ENCODE data around the gene NIPAL4. TPM values are rescaled to one million over a fixed set of nuclear protein-coding genes. Genes with fewer than 3 reads are reported as not detected.

Gene NIPAL4
- total RNA-seq, 2 experiments from 2014 or later = not detected

DNA sequence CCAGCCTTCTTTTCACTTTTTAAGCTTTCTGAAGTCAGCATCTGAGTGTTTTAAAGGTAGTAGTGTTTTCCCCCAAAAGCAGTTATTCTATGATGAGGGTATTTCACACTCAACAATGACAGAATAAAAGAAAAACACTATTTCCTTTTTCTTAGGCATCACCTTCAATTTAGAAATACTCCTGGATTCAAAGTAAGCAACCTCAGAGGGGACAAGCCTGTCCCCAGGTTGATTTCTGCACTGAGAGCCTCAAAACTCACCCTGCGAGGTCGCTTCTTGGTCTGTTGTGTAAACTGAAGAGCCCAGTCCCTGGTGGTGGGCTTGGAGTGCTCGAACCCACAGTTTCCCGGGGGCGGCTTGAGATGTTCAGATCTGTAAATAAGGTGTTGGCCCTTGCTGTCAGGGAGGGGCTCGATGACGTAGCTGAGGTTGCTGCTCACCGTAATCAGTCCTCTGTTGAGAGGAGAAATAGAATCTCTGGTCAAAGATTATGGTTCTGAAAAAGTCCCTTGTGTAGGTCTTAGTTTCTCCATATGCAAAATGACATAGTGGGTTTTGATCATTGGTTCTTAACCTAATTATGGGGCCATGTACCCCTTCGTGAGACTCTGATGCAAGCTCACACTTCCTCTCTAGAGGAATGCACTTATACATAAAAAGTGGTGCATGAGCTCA, 59.7 kb downstream of the NIPAL4 start:
- POLR2A ChIA-PET = interaction anchor here (1.1 to 1.2 kb wide), 2 partner anchors 10 to 15 kb away, joined by 3 to 4 read pairs; no protein-coding TSS in a partner anchor
- TF ChIP-seq EZH2phosphoT487 (IDR thresholded peaks at IDR 0.05; ENCODE audit: borderline replicate concordance, low read depth, low read length) = no peak
- TF ChIP-seq, protein P1, sequence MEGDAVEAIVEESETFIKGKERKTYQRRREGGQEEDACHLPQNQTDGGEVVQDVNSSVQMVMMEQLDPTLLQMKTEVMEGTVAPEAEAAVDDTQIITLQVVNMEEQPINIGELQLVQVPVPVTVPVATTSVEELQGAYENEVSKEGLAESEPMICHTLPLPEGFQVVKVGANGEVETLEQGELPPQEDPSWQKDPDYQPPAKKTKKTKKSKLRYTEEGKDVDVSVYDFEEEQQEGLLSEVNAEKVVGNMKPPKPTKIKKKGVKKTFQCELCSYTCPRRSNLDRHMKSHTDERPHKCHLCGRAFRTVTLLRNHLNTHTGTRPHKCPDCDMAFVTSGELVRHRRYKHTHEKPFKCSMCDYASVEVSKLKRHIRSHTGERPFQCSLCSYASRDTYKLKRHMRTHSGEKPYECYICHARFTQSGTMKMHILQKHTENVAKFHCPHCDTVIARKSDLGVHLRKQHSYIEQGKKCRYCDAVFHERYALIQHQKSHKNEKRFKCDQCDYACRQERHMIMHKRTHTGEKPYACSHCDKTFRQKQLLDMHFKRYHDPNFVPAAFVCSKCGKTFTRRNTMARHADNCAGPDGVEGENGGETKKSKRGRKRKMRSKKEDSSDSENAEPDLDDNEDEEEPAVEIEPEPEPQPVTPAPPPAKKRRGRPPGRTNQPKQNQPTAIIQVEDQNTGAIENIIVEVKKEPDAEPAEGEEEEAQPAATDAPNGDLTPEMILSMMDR (conservative IDR thresholded peaks at IDR 0.05; ENCODE audit: low read length) = no peak
- Histone ChIP-seq H3K4me1 (ENCODE audit: insufficient read depth, low read length, poor library complexity, severe bottlenecking) (no peaks in the 10 kb centered on the region), H3K9me2 (ENCODE audit: insufficient read depth, low read length) (no peaks in the 10 kb centered on the region), H3K9me3 (ENCODE audit: low read length) (no peaks in the 10 kb centered on the region), H3K79me2 (ENCODE audit: insufficient read depth, low read depth, low read length) (no peaks in the 10 kb centered on the region), H3K27ac (ENCODE audit: low read depth, low read length, poor library complexity, severe bottlenecking) (no peak overlapping the region), H3K4me3 (ENCODE audit: low read depth, low read length, poor library complexity, severe bottlenecking) (no peak overlapping the region), H2AFZ (ENCODE audit: low read length) (no peak overlapping the region), H3K36me3 (ENCODE audit: insufficient read depth, low read length) (peaks cover 35% of the 10 kb centered on the region), H4K20me1 (ENCODE audit: insufficient read depth, low read length) (no peaks in the 10 kb centered on the region), H3K4me2 (ENCODE audit: low read length) (no peak overlapping the region)
- no peak for DNase-seq (ENCODE audit: low spot score)
- intact Hi-C loops (cut with micrococcal nuclease; ENCODE audit: unreplicated experiment) = no loop called here
- no TSS peak for BruUV-seq (replicated peaks)
- CTCF ChIA-PET (ENCODE audit: unreplicated experiment) = no interaction called here

DNA sequence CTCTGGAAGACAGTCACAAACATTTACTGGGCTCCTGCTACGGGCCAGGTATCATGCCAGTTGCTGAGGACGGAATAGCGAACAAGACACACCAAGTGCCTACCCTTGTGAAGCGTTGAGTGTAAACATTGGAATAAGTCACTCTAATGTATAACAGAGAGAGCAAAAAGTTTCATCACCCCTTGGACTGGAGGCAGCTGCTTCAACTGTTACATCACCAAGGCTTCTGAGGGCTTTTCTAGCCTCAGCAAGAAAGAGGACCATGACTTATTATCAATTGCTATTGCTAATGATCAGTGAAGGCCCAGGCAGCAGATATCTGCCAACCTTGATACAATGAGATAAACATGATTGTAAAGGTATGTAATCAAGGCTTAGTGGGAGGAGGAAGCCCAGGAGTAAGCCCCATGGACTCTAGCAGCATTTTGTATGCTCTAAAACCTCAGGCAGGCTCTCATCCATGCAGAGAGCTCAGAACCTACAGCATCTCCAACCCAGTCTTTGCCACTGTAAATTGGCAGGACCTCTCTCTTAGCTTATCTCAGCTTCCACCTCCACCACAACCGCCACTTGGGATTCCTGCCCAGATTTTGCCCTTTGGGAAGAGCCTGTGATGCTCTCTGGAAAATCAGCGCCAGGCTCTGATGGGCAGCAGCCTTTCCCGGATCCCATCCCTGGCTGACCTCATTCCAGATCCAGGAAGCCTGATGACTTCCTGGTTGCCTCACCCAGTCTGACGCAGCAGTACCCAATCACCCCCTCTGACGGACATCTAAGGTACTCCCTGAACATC, 61.1 kb downstream of the NIPAL4 start:
- H3K4me3 ChIP-seq (ENCODE audit: low read depth, low read length, poor library complexity, severe bottlenecking) = no peak overlapping the region
- H3K9me2 ChIP-seq (ENCODE audit: insufficient read depth, low read length) = no peaks in the 10 kb centered on the region
- H3K27ac ChIP-seq (ENCODE audit: low read depth, low read length, poor library complexity, severe bottlenecking) = no peak overlapping the region
- no peak overlapping the region for H2AFZ ChIP-seq (ENCODE audit: low read length)
- H3K9me3 ChIP-seq (ENCODE audit: low read length) = no peaks in the 10 kb centered on the region
- ChIA-PET POLR2A (interaction anchor here (1.1 to 1.5 kb wide), 2 partner anchors 14 to 17 kb away, joined by 3 read pairs; no protein-coding TSS in a partner anchor), CTCF (ENCODE audit: unreplicated experiment) (no interaction called here)
- intact Hi-C loops (cut with micrococcal nuclease; ENCODE audit: unreplicated experiment) = no loop called here
- H3K4me1 ChIP-seq (ENCODE audit: insufficient read depth, low read length, poor library complexity, severe bottlenecking) = no peaks in the 10 kb centered on the region
- BruUV-seq (replicated peaks) = no TSS peak
- no peak for TF ChIP-seq EZH2phosphoT487 (IDR thresholded peaks at IDR 0.05; ENCODE audit: borderline replicate concordance, low read depth, low read length)
- TF ChIP-seq, protein P1 (conservative IDR thresholded peaks at IDR 0.05; ENCODE audit: low read length) = no peak
- H3K4me2 ChIP-seq (ENCODE audit: low read length) = no peak overlapping the region
- H3K36me3 ChIP-seq (ENCODE audit: insufficient read depth, low read length) = peaks cover 41% of the 10 kb centered on the region
- no peak for DNase-seq (ENCODE audit: low spot score)
- H3K79me2 ChIP-seq (ENCODE audit: insufficient read depth, low read depth, low read length) = no peaks in the 10 kb centered on the region
- no peaks in the 10 kb centered on the region for H4K20me1 ChIP-seq (ENCODE audit: insufficient read depth, low read length)

DNA sequence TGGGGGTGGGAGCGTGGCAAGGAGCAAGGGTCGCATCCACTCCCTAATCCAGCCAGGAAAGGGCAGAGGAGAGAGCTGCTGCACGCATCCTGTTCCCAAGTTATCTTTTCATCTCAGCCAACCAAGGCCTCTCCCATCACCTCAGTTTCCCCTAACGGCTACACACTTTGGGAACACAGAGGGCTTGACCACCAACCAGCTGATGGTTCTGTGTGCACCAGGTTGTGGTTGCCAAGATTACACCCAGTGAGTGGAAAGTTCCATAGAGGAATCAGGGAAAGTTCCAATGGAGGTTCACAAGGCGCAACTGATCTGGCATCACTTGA, 61.7 kb downstream of the NIPAL4 start:
- H4K20me1 ChIP-seq (ENCODE audit: insufficient read depth, low read length) = no peaks in the 10 kb centered on the region
- peaks cover 38% of the 10 kb centered on the region for H3K36me3 ChIP-seq (ENCODE audit: insufficient read depth, low read length)
- ChIA-PET CTCF (ENCODE audit: unreplicated experiment) (no interaction called here), POLR2A (interaction anchor here (0.5 to 1.5 kb wide), 2 partner anchors 17 to 413 kb away, joined by 3 read pairs; no protein-coding TSS in a partner anchor)
- no peaks in the 10 kb centered on the region for H3K9me2 ChIP-seq (ENCODE audit: insufficient read depth, low read length)
- no peaks in the 10 kb centered on the region for H3K9me3 ChIP-seq (ENCODE audit: low read length)
- no peak overlapping the region for H3K4me3 ChIP-seq (ENCODE audit: low read depth, low read length, poor library complexity, severe bottlenecking)
- H3K4me1 ChIP-seq (ENCODE audit: insufficient read depth, low read length, poor library complexity, severe bottlenecking) = no peaks in the 10 kb centered on the region
- no peak overlapping the region for H3K27ac ChIP-seq (ENCODE audit: low read depth, low read length, poor library complexity, severe bottlenecking)
- H3K79me2 ChIP-seq (ENCODE audit: insufficient read depth, low read depth, low read length) = no peaks in the 10 kb centered on the region
- intact Hi-C loops (cut with micrococcal nuclease; ENCODE audit: unreplicated experiment) = no loop called here
- no peak for TF ChIP-seq EZH2phosphoT487 (IDR thresholded peaks at IDR 0.05; ENCODE audit: borderline replicate concordance, low read depth, low read length)
- TF ChIP-seq, protein P1 (conservative IDR thresholded peaks at IDR 0.05; ENCODE audit: low read length) = no peak
- no TSS peak for BruUV-seq (replicated peaks)
- H3K4me2 ChIP-seq (ENCODE audit: low read length) = no peak overlapping the region
- no peak overlapping the region for H2AFZ ChIP-seq (ENCODE audit: low read length)
- no peak for DNase-seq (ENCODE audit: low spot score)

Measured in OCI-LY7 (cell line).